HG03066 (cell line): ENCODE measurements around the gene TCP11.

Source experiments
- ATAC-seq: cut with Tn5 transposase; IDR thresholded peaks from one replicate; pipeline ENCODE4 v1.9.1; 2021; ENCODE audit warnings: low read depth; ENCODE audit not compliant: unreplicated experiment

TCP11 gene

DNA sequence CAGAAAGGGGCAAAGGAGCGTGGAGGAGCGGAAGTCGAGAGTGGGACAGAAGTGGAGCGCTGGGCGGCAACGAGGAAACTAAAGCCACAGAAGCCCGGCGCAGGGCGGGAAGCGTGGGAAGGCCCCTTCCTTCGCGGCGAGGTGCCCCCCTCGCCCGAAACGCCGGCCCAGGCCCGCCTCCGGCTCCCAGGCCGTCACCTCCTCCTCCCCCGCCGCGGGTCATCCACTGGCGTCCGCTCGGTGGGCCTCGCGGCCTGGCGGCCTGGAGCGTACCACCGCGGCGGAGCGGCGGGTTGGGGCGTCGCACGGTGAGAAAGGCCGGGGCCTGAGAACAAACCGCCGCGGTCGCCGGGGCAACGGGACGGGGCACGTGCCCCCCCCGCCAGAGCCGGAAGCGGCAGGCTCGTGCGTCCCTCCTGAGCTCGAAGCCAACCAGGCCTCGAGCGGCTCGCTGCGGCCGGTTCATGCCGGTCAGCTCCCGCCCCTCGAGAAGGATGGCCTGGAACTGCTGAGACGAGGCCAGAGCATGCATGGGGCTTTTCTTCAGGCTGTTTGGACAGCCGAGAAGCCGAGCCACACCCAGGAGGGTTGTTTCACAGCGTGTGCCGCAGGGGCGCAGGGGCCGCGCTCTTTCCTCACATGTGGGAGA lies at the start of gene TCP11:
TCP11 (minus strand) TSS at position 333 of the 649 bp plus-strand sequence. CDS start 469 bp downstream, outside the sequence.
- no peak for ATAC-seq

DNA sequence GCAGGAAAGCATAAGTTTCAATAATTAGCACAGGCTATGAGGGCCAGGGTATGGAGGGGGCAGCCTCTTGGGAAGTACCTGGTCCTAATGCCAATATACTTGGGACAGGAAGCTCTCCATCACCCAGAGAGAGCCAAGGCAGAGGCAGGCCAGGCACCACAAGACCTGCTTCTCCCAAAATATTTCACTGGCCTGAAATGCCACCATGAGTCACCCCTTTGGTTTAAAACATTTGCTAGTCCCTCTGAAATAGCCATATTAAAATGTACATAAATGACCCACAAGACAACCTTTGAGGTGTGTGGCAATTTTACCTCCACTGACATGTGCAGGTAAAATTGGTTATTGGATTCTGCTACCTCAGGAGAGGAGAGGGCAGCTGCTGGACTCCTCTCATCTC lies 49.2 kb upstream of the TCP11 start:
- ATAC-seq: no peak

DNA sequence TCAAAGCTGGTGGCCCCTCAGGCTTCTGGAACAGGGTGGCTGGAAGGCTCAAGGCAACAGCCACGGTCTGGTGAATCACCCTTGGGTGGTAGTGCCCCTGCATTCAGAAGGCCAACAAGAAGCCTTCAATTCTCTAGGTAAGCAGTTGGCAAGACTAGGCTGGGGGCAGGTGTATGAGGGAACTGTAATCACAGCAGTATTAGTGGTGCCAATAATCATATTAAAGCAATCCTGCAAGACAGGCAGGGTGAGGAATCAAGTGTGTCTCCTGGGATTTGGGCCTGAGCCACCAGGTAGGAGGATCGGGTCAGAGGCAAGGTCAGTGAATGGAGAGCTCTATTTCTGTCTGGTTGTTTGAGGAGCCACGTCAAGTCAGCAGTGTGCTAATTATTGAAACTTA lies 47.7 kb upstream of the TCP11 start:
- ATAC-seq: no peak

DNA sequence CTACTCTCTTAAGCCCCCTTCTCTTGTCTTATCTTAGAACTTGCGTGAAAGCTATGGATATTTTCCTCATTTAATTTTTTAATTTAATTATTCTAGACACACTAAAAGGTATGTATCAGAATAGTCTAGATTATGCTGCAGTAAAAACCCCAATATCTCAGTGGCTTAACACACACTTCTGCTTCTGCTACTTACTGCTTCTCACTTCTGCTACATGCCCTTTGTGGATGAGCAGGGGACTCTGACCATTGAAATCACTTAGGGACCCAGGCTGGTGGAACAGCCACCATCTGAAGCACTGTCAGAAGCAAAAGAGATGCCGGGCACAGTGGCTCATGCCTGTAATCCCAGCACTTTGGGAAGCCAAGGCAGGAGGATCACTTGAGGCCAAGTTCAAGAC lies 45.4 kb upstream of the TCP11 start:
- no peak for ATAC-seq

DNA sequence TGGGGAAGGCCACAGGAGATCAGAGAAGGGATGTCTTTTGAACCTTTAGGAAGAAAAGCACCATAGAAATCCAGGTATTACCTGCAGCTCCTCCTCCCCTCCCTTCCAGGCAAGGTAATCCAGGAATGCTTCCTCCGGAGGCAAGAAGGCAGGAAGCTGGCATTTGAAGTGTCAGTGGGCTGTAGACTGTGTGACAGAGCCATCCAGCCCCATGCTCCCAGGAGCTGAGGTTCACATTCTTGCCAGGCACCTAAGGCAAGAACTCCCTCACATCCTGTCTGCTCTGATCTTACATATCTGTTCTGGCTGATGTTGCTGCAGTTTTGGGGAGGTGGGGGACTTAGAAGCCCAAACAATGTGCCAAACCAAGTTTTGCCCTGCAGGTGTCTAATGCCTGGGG lies 44.8 kb upstream of the TCP11 start:
- no peak for ATAC-seq

DNA sequence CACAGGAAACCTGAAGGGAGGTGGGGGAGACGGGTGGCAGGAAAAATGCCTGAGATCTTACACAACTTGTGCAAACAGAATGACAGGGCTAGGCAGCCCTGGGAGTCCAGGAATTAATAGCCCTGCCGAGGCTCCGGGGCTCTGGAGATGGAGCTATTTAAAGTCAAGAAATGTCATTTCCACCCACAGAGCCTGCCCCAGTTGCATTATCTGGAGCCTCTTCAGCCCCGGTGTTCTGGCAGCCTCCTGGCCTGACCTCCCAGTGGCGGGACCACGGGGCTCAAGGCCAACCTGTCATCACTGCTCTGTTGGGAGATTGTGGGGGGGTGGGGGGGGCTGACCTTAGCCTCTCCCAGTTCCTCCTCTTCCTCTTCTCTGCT lies 44.2 kb upstream of the TCP11 start:
- ATAC-seq: no peak

DNA sequence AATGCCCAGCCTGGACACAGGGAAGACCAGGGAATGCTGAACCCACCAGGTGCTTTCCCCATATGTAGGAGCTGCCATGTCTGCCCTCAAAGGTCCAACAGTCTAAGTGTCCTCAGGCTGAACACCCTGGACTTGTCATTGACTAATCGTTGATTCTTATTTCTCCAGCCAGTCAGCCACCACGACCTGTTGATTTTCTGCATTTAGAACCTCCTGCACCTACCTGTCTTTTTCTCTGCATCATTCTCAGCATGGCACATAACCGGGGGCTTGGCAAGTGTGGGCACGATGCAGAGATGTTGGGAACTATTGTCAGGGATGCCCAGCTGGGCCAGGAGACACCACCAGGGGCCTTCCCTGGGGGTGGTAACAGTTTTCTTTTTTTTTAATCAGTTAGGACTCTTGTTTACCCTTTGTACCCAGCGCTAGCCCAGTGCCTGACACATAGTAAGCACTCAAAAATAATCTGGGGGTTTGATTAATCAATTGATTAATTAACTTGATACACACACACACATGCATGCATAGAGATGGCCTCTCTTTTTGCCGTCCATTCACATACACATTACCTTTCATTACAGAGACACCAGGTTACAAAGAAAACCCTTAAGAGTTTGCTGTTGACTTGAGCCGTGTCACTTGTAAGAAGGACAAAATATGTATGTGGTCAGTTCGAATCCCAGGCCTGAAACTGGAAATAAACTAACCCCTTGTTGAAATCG lies 43.6 kb upstream of the TCP11 start:
- no peak for ATAC-seq

DNA sequence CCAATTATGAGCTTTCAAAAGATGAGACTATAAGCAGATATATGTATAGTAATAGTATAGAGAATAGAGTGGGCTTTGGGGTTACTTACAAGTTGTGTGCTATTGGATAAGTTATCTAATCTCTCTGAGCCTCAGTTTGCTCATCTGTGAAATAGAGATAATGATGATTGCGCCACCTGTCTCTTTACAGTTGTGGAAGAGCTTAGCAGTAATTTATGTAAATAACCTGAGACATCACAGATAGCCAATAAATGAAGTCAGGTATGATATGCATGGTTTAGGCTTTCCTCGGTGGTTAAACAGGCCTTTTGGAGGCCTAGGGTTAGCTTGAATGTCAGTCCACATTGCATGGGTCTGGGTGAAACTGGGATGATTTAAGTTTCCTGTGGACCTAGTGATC lies 42.8 kb upstream of the TCP11 start:
- ATAC-seq: no peak

DNA sequence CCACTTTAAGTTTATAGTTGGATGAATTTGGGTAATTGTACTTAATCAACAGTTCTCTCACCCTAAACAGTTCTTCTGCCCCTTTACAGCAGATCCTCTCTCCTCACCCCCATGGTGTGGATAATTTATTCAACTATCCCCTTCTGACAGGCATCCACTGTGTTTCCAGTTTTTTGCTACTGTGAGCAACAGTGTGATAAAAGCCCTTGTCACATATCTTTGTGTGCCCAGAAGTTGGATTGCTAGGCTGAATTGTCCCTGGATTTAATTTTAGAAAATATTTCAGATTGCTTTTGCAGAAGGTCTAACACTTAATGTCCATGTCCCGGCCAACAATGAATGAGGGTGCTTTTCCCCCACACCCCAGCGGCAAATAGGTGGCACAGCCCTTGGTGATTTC lies 42.1 kb upstream of the TCP11 start:
- no peak for ATAC-seq

DNA sequence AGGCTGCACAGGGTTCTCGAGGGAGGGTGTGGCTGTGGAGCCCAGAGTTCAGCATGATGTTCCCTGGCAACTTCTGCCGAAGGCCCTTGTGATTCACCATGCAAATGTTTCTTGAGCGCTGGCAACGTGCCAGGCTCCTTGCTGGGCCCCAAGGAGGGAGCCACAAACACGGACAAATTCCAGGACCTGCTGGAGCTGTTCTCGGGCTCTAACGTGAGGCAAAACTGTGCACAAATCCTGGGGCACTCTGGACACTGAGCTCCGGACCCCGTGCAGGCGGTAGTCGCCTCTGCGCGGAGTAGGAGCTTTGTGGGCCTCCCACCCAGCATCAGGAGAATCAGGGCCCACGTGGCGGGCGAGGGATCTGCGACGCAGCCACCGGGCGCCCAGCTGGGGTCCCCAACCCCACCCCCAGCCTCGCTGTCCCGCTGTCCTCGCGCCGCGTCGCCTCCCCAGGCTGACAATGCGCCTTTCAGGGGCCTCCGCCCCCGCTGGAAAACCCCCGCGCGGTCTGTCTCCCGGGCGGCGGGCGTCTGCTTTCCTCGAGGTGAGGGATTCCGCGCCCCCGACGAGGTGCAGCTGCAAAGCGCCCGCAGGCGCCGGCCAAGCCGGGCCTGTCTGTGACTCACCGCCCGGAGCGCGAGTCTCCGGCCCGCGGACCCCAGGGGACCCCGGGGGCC lies 40.9 kb upstream of the TCP11 start:
- no peak for ATAC-seq

DNA sequence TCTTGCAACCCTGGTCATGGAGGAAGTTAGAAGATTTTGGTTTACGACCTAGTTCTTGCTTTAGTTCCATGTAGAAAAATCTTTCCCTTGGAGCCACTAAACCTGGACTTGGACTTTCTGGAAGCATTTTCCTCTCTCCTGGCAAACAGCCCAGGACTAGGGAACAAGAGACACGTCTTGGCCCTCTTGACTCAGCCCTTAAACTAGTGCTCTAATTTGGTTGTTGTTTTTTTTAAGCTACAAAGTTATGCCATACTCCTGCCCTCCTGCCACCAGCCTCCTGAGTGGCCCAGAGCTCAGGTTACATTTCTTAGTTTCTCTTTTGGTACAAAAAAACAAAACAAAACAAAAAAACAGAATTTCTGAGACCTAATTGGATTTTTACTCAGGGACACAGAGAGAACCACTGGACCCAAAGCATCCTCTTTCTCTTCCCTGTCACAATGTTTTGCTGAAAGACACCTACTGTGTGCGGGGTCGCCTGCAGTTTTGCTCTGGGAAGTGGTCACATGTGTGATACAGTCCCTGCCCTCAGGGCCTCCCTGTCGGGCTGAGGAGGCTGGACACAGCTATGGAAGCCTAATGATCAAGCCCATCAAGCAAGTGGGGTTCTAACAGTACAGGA lies 40.3 kb upstream of the TCP11 start:
- no peak for ATAC-seq

DNA sequence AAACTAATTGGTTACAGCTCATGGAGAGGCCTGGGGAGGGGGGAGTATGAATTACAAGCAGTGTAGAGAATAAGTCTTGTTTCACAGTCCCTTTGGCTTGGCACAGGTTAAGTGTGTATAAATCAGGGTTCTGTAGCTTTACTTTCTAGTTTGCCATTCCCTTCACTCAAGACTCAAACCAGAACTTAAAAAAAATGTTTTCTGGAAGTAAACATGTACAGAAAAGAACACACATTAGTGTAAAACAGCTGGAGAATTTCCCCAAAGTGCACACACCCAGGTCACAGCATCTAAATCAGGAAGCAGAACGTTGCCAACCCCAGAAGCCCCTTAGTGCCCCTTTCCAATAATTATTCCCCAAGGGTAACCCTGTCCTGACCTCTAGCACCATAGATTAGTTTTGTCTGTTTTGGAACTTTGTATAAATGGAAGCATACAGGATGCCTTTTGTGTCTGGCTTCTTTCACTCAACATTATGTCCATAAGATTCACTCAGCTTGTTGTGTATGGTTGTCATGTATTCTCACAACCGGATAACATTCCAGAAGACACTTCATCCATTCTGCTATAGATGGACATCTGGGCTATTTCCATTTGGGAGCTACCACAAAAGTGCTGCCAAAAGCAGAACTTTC lies 38.9 kb upstream of the TCP11 start:
- no peak for ATAC-seq

DNA sequence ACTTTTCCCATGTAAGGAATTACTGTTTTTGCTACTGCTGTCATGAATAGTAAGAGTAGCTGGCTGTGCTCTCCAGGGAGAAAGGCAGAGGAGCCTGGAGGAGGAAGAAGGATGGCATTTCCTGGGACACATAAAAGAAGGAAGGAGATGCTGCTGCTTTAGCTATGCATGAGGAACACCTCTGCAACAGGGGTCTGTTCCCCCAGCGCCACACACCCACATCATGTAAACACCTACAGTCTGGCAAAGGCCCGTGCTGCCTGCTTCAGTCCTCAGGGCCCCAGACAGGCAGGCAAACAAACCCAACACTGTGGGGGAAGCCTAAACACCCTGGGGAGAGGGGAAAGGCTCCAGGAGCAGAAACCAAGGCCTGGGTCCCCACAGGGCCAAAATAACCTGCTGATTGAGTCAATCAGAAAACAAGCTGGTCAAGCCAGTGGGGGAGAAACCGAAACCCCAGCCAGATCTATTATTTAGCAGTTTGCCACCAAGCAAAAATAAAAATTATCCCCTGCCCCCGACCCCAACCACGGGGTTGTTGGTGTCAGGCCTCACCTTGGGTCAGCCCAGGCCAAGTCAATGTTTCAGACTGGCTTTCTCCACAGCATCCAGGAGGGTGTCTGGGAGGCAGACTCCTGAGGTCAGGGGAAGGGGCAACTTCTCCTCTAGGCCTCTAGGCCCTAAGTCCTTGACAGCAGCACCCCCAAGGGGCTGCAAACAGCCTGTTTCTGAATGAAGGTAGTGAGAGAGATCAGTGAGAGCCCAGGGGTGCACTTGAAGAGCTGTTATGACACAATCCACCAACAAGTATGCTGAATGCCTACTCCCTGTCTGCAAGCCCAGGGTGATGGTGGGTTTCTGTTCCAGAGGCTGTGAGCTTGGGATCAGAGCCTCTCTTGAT lies 38.0 kb upstream of the TCP11 start:
- no peak for ATAC-seq

DNA sequence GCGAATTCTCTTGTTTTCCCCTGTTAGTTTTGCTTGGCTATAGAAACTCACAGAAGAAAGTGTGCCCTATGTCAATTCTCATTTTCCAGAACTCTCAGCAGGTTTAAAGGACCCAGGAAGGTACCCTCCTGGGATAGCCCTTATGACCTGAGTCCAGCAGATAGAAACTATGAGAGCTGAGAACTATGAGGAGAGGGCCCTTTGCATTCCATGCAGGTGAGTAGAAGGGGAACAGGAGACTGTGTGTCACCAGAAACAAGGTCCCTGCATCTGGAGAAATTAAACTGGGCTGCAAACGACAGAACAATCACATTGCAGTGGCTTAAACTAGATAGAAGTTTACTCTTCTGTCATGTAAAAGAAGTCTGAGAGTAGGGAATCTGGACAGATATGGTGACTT lies 36.9 kb upstream of the TCP11 start:
- ATAC-seq: no peak

DNA sequence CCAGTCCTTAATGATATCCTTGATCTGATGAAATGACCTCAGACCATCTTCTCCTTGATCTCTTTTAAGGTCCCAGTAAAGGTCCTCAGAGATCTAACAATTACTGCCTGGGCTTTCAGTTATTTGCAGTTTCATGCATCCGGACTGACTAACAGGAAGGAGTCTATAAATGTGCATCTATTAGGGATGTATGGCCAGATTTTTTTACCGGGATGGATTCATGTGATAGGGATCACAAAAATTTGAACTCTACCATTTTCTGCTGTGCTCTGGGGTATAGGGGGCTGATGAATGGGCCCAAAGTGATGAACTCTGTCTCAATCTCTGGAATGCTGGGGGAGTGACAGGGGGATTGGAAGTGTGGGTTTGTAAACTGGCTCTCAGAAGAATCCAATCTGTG lies 36.5 kb upstream of the TCP11 start:
- no peak for ATAC-seq

DNA sequence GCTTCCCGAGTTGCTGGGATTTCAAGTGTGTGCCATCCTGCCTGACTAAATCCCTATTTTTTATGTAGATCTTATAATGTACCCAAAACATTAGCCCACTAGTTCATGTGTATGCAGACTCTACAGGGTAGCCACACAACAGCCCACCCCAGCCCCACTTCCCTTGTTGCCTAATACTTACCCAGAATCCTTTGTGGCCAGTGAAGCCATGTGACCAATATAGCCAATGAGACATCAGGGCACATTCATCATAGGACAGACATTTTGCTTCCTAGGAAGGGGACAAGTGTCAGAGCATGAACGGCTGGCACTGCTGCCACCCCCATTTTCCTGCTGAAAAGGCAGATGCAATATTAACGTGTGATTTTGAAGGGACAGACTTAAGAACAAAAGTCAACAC lies 36.0 kb upstream of the TCP11 start:
- ATAC-seq: no peak

DNA sequence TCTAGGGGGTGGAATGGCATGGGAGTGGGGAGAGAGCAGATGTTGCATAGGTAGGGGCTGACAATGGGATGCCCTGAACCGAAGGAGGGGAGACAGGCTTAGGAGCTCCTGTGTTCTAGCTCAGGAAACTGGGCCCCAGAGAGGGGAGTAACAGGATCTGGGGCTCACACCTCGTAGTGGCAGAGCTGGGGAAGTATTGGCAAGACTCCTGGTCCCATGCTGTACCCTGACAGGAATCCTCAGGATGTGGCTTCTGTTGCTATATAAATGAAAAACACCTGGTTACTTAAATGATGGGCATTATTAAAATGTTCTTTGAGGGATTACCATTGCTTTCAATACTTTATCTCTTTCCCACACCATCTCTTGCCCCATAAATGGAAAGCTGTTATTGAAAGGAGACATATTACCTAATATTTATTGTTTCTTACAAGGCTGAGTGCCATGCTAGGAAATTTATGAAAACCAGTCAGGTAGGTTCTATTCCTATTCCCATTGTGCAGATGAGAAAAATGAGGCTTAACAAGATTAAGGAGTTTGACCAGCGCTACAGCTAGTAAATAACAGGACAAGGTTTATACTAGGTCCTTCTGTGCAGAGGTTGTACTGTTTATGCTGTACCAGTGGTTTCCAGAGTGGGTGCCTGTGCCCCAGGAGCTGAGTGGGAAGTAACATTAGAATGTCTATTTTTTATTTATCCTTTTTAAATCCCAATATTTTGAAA lies 35.3 kb upstream of the TCP11 start:
- ATAC-seq: no peak

DNA sequence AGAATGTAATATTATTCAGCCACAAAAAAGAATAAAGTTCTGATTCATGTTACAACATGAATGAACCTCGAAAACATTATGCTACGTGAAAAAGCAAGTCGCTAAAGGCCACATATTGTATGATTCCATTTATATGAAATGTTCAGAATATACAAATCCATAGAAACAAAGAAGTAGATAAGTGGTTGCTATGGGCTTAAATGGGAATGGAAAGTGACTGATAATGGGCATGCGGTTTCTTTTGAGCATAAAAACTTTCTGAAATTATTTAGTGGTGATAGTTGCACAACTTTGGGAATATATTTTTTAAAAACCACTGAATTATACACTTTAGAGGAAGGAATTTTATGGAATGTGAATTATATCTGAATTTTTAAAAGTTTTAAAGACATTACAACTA lies 33.4 kb upstream of the TCP11 start:
- no peak for ATAC-seq

DNA sequence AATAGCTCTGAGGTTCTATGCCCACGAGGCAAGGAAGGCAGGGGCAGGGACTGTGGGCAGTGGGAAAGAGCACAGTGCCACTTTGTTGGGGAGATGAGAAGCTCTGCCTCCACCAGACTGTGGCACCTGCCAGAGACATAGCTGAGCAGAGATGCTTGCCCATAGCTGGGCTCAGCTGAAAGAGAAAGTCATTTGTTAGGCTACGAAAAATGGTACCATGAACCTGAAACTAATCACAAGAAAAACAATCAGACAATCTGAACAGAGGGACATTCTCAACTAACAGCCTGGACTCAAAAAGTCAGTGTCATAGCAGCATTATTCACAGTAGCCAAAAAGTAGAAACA lies 32.9 kb upstream of the TCP11 start:
- no peak for ATAC-seq
